T follicular helper cell (primary cell): ENCODE measurements around the gene LSM12.

ENCODE experiments used
- DNase-seq: peaks from one replicate; pipeline ENCODE4 v3.0.0-alpha.2; 2020; ENCODE audit warnings: low read depth

The LSM12 gene

DNA sequence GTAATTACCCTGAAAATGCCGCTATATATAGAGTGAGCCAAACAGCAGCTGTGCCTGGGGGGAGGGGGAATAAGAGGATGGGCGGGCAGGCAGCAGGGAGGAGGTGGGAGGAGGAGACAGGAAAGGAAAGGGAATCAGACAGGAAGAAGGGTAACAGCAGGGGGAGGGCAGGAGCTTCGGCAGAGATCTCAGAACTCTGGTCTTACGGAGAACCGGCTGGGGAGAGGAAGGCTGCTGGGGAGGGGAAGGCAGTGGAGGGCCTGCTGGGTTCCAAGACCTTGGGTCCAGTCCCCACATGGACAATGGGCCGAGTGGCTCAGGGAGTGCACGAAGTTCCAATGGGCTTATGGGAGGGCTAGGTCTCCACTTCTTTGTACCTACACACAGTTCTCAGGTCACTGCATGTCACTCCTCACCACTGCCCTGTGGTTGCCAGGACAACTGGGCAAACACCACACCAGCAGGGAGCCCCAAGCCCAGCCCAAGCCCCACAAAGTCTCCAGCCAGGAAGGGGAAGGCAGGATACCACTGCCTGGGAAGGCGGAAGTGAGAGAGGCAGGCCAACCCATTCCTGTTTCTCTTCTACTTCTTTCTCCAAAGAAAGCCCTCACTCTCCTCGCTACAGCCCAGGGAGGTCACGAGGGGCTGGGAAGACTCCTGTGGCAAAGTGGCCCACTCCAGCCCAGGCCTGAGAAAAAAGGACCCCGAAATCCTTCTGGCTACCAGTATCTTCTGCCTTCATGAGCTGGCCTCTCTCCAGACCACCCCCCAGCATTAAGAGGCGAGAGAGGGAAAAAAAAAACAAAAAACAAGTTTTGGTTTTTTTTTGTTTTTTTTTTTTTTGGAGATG, 29.4 kb upstream of the LSM12 start:
- DNase-seq: no peak

DNA sequence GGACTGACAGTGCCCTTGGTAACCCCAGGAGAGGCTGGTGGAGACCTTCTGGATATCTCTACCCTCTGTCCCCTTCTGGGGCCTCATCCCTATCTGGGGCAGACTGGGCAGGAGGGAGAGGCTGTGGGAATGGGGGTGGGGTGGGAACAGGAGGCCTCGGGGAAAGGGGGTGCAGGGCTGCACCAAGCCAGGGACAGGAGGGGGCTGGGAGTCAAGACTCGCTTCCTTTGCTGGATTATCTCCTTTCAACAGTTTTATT, 28.8 kb upstream of the LSM12 start:
- DNase-seq: no peak

DNA sequence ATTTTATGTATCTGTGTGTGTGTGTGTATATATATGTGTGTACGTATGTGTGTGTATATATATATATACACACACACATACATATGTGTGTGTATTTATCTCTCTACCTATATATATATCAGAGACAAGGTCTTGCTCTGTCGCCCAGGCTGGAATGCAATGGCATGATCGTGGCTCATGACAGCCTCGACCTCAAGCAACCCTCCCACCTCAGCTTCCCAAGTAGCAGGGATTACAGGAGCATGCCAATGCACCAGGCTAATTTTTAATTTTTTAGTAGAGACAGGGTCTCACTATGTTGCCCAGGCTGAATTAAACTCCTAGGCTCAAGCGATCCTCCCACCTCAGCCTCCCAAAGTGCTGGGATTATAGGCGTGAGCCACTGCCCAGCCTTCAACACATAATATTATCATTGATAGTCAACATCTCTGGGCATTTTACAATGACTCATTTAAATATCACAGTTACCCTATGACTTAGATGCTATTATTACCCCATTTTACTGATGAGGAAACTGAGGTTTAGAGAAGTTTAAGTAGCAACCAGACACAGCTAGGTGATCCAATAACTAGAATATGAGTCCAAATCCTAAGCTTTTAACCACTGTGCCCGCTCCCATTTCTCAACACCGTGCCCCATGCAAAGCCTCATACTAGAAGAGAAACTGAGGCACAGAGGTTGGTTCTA, 28.4 kb upstream of the LSM12 start:
- DNase-seq: no peak

DNA sequence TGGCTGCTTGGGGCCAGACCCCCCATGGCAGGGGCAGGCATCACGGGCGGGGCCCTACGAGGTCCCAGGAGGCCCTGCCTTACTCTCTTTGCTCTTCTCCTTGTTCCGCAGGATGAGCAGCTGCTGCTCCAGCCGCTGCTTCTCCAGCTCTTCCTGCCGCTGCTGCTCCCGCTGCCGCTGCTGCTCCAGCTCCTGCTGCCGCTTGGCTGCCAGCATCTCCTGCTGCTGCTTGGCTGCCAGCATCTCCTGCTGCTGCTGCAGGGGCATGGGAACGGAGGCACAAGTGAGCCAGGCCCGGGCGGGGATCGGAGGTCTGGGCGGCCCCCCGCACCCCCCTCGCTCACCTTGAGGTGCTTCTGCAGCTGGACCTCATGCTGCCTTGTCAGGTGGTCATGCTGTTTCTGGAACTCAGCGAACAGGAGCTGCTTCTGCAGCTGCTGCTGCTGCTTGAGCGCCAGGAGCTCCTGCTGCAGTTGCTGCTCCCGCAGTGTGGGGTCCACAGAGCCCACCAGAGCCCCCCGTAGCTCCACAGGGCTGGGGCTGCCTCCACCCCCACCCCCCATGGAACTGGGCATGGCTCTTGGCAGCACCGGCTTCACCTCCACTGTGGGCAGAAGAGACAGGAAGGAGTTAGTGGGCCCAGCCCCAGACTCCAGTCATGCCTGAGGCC, 26.9 kb upstream of the LSM12 start:
- DNase-seq: no peak

DNA sequence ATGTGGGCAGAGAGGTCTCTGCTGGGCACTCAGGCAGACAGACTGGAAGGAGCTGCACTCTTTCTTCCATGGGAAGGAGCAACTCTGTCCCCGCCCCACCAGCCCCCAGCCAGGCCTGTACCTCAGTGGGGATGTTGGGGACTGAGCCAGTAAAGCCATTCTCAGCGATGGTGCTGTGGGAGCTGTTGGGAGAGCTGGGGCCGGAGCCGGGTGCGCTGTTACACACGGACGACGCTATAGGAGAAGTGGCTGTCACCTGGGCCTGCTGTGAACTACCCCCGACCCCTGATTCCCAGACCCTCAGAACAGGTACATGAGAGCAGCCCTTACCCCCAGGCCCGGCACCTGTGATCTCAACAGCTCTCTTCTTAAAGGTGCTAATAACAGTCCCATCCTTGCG, 25.6 kb upstream of the LSM12 start:
- no peak for DNase-seq

DNA sequence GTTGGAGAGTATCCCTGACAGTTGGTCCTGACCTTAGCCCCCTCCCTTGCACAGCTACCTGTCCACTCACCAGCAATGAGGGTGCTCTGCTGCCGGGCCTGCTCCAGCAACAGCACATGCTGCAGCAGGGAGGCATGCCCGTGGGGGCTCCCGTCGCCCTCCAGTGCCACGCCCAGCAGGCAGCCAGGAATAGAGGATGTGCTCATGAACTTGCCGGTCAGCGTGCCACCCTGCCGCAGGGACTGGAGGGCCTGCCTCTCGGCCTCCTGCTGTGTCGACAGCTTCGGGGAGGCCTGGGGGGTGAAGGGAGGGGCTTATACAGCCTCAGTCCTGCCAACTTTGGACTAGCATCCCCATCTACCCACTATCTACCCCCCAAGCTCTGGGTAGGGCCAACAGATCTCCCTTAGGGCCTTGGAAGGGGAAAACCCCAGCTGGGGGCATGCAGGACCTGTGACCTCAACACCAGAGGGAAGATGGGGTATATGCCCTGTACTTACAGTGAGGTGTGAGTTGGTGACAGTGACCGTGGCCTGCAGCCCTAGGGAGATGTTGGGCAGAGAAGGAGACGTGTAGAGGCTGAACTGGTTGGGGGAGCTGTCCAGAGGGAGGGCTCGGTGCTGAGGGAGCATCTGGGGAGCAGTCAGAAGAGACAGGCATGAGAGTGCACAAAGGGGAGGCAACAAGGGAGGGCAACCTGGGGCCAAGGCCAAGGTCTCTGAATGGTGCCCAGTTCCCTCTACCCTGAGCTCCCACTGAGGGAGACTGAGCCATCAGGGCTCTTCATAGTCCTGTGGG, 24.9 kb upstream of the LSM12 start:
- no peak for DNase-seq

DNA sequence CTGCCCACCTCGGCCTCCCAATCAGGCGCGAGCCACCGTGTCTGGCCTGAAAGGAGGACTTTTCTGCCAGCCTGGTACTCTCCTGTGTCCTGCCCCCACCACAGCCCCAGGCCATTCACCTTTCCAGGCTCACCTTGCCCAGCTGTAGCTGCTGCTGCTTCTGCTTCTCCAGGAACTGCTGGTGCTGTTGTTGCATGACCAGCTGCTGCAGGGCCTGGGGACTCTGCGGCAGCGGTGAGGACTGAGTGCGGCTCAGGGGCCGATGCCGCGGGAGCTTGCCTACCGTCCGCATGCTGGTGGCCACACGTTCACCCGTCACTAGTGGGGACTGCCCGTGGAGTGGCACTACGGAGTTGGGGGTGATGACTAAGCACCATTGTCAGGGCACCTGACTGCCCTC, 21.8 kb upstream of the LSM12 start:
- no peak for DNase-seq

DNA sequence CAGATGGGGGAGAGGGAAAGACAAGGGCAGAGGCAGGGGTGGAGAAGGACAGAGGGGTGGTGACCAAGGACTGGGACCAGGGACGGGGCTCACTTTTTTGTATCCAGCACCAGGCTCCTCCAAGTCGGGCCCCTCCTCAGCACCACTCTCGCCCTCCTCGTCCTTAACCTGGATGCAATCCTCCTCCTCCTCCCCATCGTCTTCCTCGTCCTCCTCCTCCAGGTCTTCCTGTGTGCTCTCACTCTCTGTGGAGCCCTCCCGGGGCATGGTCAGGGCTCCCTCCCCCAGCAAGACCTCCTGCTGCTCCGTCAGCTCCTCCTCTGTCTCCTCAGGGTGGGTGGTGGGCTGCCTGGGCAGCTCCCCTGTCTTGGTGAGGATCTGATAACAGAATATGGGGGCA, 20.8 kb upstream of the LSM12 start:
- no peak for DNase-seq

DNA sequence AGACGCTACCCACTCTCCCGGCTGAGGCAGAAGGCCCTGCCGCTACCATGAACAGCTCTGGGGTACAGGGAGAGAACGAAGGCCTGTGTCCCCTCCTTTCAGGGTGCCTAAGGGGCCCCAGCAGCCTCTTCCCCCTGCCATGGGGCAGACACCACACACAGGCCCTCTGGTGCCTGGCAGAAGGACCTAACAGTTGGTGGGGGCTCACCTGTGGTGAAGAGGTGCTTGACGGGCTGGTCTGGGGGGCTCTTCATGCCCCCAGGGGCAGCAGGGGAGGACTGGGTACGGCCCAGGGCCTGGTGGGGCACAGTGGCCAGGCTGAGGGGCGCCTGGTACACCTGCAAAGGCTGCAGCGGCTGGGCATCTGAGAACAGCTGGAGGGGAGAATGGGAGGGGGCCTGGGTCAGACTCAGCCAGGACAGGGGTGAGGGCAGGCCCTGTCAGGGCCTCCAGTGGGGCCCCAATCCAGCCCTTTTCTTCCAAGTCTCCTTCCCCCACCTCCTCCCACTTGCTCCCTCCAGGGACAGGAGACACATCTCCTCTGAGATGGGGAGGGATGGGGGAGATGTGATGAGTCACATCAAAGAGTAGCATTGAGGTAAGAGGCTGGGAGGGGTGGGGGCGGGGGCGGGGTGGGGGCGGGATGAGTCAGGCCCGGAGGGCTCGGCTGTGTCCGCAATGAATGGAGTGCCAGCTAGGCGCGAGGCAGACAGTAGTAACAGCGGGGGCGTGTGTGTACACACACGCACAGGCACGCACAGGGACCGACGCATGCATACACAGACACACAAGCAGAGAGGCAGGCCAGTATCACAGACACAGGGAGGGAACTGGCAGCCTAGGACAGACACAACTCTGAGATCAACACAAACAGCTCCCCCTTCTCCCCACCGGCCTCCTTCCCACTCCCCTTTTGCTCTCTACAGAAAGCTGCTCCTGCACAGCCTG, 20.2 kb upstream of the LSM12 start:
- DNase-seq: no peak

DNA sequence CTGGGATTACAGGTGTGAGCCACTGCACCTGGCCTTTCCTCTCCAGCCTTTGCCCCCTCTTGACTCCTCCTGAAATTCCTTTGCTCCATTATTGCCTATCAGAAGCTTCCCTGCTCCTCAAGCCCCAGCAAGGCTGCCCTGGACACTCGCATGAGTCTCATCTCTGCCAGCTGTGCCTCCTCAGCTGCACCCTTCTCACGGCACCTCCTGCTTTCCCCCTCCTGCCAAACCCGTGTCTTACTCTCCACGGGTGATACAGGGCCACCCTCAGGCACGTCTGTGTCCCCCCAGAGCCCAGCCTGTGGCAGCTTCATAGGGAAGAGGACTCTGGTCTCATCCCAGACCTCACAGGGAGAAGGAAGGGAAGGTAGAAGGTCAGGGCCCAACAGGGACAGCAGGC, 19.4 kb upstream of the LSM12 start:
- no peak for DNase-seq

DNA sequence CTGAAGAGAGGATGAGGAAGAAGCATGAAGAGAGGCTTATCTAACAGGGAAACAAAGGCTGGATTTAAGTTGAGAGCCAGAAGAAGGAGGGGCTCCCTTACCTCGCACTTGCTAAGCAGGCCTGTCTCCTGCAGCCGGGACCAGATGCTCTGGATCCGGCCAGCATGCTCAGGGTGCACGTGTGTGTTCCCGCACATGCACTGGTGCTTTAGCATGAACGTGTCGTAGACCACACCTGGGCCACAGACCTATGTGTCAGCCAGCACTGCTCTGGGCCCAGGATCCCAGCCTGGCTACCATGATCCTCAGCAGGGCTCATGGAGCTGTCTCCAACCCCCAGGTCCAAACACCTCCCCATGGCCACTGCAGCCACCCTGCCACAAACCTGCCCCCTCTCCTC, 18.4 kb upstream of the LSM12 start:
- DNase-seq: no peak

DNA sequence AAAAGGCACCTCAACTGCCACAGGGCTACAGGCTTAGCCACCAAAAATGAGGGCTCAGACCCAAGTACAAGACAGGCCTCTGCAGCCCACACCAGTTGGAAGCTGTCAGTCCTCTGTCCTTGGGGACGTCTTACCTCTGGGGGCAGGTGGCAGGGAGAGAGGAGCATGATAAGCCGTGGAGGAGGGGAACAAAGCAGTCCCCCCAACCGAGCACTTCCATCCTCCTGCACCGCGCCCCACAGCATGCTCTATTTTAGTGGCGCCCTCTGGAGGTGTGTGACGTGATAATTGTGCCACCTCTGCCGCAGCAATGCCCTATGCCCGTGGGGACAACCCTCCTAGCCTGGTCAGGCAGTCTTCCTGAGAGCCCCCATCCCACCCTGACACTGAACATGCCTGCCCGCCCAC, 17.7 kb upstream of the LSM12 start:
- no peak for DNase-seq

DNA sequence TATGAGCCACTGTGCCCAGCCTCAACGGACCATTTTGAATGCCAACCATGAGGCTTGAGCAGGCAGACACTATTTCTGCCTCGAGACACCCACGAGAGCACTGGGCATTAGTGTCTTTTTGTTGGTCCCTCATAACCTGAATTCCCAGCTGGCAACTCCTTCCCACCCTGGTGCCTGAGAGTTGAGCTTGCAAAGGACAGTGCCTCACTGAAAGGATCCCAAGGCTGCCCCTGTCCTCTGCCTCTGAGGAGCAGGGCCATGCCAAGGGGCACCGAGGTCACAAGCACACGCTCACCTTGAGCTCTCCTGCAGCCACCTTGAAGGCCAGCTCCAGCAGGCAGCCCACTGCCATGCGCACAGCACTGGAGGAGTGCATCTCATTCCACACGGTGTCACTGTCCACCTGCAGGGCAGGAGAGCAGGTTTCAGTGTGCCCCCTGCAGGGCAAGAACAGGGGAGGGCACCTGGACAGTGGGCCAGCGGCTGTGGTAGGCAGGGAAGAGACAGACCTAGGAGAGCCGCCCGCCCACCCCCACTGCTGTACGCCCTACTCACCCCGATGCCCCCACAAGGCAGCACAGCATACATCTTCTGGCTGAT, 16.9 kb upstream of the LSM12 start:
- DNase-seq: no peak

DNA sequence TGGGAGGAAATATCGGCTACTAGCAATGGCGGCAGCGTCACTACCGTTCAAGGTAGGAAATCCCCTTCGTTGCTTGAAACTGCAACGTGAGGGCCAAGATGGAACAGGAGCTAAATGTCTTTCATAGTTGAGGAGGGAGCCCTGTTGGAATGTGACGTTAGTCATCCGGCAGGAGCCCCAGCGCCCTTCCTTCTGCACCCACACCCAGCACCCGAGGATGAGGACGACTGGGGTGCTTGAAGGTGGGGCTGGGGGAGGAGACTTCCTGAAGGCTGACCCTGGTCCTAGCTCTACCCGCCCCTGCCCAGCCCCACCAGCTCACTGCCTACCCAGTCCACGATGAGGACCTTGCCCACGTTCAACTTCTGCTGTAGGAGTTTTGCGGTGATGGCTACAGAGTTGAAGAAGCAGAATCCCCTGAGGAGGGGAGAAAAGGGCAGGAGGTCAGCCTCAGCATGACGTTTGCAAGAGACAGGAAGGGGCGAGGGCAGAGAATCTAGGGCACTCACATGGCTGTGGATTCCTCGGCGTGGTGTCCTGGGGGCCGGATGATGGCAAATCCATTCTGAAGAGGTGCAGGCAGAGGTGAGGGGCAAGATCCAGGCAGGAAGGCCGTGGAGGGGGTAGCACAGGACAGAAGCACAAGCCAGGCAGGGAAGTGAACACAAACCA, 15.9 kb upstream of the LSM12 start:
- no peak for DNase-seq

DNA sequence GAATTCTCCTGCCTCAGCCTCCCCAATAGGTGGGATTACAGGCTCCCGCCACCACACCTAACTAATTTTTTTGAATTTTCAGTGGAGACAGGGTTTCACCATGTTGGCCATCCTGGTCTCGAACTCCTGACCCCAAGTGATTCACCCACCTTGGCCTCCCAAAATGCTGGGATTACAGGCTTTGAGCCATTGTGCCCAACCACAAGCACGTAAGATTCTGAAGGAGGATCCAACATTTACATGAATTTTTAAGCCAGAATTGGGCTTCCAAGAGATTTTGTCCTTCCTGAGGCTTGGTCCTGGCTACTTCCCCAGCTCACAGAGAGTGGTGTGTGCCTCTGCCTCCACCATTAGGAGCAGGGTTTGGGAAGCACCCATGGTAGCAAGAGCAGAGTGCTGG, 15.2 kb upstream of the LSM12 start:
- no peak for DNase-seq

DNA sequence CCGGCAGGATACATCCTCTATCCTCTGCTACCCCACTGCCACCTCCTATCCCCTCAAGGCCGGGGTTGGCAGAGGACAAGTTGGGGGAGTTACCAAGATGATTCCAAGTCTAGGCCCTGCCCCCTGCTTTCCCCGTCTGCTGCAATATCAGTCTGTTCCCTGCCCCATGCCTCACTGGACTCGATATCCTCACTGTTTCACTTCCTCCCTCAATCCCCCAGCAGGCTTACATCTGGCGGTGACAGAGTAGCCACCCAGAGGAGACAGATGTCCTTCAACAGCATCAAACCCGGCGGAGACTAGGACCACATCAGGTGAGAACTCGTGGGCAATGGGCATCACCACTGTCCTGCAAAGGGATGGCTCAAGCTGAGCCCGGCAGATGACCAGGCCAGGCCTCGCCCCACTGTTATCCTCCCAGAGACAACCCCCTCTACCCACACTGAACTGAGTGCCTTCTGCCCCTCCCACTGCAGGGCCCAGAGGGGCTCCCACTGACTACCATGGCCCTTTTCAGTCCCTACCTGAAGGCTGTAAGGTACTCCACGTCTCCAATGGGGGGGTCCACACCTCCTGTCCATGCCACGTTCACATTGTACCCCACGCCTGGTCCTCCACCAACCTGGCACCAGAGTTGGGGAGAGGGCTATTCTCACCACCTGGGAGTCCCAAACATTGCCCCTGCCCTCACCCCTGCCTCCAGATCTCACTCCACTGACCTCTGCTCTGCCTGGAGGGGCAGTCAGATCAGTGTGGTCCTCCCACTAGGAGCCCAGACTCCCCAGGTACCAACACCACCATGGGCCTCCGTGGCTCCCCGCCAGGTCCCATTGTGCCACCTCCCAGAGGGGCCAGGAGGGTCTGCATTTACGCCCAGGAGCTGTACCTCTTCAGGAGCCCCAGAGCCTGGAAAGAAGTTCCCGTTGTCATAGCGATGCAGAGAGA, 13.7 kb upstream of the LSM12 start:
- DNase-seq: no peak

DNA sequence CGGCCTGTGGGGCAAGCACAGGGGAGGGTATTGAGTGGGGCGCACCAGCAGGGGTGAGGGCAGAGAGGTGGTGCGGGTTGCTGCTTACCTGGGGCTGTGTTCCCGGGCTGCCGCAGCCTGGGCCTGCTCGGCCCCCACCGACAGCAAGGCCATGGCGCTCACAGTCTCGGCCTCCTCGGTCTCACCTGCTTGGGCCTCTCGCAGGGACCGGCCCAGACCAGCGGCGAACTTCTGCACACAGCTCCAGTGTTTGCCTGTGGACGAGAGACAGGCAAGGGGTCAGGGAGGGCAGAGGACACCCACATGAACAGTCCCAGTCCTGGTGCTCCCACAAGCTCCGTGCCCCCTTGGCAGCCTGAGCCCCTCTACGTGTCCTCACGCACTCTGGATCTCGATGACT, 11.9 kb upstream of the LSM12 start:
- no peak for DNase-seq

DNA sequence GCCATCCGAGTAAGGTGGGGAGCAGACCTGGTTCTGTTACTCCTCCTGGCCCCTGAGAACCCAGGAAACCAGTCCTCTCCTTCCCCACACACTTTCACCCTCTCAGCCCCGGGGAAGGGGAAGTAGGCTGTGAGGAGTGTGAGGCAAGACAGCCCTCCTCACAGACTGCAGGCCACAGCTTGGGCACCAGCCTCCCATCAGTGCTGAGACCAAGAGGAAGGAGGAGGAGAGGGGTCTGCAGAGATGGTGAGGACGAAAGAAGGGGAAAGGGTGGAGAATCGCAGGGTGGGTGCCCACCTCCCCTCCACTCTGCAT, 11.1 kb upstream of the LSM12 start:
- no peak for DNase-seq
